Kidney tubule cell (primary cell): ENCODE data around the gene MEI1.

Experiments used
- DNase-seq: peaks from one replicate; pipeline ENCODE4 v3.0.0-alpha.2; 2018; ENCODE audit warnings: low spot score

Gene MEI1

DNA sequence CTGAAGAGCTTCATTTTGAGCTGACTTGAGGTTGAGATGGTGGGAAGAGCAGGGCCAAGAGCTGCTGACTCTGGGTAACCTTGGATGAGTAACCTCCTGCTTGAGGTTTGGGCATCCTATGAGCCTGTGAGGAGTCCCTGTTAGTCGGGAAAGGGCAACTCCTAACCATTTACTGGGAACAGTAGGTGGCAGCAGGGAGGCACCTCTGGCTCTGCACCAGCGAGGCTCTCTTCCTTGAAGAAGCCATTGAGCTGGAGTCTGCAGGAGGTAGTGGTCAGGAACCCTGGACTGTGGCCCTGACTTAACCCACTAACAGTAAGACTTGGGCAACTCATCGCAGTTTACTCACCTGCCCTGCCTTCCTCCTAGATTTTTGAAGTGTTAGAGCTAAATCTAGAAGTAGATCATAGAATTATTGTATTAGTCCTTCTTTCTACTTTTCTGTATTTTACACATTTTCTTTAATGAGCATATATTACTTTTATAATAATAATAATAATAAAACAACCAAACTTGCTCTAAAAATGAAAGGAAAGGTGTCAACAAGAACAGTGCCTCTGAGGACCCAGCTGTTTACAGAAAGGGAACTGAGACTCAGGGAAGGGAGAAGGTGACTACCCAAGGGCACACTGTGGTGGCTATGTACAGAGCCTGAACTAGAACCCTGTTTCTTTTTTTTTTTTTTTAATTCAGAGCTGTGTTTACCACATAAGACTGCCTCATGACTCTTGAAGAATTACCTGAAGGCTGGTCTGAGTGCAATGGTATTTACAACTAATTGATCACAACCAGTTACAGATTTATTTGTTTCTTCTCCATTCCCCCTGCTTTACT is 47.5 kb downstream of the MEI1 start:
- DNase-seq, result peak; percentile 97

DNA sequence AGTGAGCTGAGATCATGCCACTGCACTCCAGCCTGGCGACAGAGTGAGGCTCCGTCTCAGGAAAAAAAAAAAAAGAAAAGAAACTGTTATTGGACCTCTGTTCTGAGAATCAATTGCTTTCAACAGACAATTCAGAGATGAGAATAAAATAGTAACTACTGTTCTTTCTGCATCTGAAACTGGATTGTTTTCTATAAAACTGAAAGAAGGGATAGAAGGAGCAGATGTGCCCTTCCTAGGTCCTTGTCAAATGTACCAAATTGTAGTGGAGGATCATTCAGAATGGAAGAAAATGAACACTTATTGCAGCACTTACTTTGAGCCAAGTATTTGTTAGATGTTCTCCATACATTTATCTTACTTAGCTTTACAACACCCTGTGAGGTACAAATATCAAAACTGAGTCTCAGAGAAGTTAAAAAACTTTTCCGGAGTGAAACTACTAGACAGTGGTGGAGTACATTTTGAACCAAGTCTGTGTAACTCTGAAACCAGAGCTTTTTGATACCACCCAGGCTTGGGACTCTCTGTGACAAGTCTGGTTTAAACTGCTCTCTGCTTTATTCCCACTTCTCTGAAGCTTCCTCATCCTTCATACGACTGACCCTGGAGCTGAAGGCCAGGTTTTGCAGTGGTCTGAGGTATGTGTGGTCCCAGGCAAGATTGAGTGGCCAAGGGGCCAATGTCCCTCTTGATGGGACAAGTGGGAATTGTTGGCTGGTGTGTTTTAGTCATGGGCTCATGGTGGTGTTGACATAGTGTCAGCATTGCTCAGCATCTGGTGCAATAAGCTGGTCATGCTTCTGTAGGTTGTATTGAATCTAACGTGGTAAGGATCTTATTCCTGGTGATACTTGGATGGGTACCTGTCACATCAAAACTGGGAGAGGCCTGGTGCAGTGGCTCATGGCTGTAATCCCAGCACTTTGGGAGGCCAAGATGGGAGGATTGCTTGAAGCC is 53.0 kb downstream of the MEI1 start:
- peak; percentile 30 for DNase-seq

DNA sequence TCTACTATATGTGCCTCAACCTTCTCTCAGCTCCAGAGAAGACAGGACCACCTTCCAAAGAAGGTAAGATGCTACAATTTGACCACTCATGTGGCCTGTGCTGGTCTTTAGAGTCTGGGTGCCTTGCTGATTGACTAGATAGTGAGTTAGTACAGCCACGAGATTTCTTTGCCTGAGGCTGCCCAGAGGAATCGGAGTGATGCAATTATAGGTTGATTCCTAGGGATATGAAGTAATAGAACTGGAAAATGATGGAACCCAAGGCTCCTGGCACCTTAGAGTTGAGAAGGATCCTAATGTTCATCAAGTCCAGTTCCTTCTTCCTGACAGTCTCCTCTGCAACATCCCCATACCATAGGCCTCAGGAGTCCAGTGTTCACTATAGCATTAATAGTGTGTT is 54.7 kb downstream of the MEI1 start:
- no peak for DNase-seq

DNA sequence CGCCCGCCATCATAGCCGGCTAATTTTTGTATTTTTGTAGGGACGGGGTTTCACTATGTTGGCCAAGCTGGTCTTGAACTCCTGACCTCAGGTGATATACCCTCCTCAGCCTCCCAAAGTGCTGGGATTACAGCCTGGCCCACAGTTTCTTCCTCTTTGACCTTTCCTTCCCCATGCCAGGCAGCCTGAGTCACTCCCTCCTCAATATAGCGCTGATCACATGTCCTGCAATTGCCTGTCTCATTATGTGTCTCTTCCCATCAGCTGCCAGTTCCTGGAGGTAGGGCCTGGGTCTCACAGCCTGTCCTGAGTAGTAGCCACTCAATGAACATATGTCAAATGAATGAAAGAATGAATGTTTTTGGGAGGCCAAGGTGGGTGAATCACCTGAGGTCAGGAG is 58.2 kb downstream of the MEI1 start:
- peak; percentile 21 for DNase-seq

- DNase-seq, result no peak
These were observed 58.9 kb downstream of the MEI1 start for GRCh38 chr22:41758231-41758630.

DNA sequence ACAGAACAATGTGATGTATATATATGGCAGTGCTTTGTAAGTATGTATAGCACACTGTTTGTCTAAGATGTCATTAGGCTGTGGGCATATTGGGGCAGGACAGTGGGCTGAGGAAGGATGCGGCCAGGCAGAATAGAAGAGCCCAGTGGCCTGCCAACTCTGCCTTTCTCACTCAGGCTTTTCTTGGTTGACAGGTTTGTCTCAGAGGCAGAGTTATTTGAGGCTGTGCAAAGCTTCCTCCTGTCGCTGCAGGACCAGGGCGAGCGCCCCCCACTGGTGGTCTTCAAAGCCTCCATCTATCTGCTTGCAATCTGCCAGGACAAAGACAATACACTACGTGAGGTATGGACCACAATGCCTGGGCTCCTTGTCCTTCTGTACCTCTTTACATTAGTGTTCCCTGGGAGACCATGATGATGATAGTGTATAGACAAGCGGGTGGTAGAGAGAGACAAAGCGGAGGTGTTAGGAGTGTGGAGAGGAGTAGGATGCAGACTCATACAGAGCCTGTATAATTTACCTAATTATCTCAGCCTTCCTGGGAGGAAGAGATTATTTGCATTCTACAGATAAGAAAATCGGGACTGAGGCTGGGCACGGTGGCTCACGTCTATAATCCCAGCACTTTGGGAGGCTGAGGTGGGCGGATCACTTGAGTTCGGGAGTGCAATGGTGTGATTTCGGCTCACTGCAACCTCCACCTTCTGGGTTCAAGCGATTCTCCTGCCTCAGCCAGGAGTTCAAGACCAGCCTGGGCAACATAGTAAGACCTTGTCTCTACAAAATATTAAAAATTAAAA is 63.9 kb downstream of the MEI1 start:
- no peak for DNase-seq

GRCh38 chr22:41766476-41766875 is 67.2 kb downstream of the MEI1 start:
- peak; percentile 86 for DNase-seq

DNA sequence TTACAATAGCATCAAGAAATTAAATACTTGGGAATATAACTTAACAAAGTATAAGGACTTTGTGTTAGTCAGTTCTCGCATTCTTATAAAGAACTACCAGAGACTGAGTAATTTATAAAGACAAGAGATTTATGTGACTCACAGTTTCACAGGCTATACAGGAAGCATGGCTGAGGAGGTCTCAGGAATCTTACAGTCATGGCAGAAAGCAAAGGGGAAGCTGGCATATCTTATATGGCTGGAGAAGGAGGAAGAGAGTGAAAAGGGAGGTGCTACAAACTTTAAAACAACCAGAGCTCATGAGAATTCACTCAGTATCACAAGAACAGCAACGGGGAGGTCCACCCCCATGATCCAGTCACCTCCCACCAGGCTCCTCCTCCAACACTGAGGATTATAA is 69.1 kb downstream of the MEI1 start:
- peak; percentile 98 for DNase-seq

DNA sequence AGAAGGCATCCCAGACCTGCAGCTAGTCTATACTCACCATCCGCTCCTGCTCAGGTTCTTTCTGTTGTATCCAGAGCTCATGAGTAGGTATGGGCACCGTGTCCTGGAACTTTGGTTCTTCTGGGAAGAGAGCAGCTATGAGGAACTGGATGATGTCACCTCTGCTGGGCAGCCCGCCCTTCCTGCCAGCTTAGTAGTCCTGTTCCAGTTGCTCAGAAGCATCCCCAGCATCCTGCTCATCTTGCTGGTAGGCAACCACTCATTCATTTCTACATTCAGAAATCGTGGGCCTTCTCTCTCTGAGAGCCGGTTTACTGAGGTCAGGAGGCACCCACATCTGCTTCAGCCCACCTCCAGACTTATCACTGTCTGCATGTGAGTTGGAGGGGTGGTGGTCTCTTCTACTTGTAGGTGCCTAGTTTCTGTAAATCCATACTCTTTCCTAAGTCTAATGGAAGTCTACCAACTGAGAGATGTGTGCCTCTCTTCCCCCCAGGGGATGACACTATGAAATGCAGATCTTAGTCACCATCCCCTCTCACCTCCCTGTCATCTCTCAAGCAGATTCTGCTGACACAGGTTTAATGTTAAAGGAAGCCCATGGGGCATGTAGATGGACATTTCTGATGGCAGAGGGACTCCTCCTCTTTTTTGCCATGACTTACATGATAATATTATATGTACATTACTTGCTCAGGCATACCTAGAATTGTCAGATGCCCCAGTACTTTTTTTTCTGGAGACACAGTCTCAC is 71.6 kb downstream of the MEI1 start:
- DNase-seq, result peak; percentile 73

DNA sequence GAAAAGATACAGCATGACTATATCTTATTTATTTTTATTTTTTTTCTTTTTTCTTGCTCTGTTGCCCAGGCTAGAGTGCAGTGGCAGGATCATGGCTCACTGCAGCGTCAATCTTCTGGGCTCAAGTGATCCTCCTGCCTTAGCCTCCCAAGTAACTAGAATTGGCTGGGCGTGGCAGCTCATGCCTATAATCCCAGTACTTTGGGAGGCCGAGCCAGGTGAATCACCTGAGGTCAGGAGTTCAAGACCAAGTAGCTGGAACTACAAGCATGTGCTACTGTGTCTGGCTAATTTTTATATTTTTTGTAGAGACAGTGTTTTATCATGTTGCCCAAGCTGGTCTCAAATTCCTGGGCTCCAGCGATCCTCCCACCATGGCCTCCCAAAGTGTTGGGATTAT is 72.9 kb downstream of the MEI1 start:
- peak; percentile 67 for DNase-seq

GRCh38 chr22:41772645-41773044 is 73.3 kb downstream of the MEI1 start:
- peak; percentile 75 for DNase-seq

DNA sequence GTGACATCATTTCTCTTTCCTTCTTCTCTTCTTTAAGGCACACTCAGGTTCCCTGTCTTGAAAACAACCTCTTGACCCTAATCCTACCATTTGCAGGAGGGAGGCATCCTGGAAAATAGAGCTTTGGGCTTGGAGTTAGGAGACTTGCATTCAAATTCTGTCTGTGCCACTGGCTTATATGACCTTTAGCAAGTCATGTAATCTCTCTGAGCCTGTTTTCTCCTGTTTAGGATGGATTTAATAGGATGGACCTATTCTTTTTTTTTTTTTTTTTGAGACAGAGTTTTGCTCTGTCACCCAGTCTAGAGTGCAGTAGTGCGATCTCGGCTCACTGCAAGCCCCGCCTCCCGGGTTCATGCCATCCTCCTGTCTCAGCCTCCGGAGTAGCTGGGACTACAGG is 76.0 kb downstream of the MEI1 start:
- DNase-seq, result no peak

- peak; percentile 79 for DNase-seq
These were observed 76.7 kb downstream of the MEI1 start for GRCh38 chr22:41775976-41776375.

DNA sequence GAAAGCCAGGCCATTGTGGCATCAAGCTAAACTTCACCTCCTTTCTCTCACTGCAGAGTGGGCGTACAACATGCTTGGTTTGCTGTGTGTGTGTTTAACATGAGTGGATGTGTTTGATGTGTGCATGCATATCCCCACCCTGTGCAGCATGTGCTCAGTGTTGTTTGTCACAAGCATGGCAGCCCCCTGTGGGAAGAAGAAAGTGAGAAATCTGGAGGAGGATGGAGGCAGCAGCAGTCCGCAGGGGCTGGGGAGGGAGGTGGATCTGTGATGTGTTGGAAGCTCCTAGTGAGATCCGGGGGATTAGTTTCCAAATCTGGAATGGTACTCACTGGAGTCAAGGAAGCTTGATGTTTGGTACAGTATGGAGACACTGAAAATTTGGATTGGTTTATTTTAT is 77.1 kb downstream of the MEI1 start:
- no peak for DNase-seq

DNA sequence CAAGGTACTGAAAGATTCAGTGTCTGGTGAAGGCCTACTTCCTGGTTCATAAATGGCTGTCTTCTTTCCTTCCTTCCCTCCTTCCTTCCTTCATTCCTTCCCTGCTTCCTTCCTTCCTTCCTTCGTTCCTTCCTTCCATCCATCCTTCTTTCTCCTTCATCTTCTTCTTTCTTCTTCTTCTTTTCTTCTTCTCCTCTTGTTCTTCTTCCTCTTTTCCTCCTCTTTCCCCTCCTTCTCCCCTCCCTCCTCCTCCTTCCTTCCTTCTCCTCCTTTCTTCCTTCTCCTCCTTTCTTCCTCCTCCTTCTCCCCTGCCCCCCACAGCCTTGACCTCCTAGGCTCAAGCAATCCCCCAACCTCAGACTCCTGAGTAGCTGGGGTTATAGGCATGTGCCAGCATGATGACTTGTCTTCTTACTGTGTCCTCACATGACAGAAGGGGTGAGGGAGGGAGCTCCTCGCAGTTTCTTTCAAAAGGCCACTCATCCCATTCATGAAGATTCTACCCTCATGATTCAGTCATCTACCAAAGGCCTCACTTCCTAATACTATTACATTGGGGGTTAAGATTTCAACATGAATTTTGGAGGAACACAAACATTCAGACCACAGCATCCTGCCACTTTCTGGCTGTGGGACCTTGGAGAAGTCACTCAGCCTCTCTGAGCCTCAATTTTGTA is 78.6 kb downstream of the MEI1 start:
- DNase-seq, result no peak

DNA sequence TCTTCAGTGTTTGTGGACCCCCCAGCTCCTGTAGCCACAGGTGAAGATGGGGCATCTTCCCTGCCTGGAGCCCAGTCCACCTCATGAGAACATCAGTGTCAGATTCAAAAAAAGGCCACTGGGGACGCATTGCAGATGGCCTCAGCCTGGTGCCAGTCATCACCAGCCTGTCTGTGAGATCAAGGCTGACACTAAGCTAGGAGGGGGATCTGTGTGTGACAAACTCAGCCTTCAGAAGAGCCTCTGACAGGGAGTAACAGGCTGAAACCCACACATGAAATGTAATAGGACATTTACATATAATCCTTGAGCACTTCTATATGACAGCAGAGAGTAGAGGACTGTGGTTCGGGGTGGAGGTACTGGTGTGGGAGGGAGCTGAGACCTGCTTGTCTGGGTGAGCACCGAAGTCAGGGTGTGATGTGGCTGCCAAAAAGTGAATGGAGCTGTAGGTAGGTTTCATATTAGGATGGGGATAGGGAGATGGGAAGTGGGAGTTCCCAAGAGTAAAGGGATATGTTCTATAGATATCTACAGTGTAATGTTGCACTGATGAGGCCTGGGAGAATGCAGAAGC is 80.7 kb downstream of the MEI1 start:
- no peak for DNase-seq

DNA sequence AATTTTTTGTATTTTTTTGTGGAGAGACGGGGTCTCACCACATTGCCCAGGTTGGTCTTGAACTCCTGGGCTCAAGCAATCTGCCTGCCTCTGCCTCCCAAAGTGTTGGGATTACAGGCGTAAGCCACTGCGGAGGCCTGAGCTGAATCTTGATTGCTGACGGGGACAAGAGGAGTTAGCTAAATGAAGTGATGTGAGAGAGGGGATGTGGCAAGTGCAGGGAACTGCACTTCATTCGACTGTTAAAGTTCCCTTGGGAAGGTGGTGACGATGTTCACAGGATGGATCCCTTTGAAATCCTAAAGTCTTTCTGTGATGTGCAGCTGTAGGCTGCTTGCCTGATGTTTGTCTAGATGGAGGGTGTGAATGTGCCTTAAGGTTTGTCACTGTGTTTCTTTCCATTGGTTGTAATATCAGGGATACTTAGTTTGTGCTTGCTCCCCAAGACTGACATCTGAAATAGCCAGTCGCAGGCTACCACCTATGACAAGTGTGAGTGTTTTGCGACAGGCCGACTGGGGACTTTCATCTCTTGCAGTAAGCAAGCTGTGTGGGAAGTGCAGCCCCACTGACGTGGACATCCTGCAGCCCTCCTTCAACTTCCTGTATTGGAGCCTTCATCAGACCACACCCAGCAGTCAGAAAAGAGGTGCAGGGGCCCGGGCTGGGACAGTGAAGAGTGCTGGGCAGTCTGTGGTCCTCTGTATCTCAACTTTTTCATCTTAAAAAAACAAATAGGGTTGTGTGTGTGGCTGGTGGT is 81.6 kb downstream of the MEI1 start:
- DNase-seq, result no peak

DNA sequence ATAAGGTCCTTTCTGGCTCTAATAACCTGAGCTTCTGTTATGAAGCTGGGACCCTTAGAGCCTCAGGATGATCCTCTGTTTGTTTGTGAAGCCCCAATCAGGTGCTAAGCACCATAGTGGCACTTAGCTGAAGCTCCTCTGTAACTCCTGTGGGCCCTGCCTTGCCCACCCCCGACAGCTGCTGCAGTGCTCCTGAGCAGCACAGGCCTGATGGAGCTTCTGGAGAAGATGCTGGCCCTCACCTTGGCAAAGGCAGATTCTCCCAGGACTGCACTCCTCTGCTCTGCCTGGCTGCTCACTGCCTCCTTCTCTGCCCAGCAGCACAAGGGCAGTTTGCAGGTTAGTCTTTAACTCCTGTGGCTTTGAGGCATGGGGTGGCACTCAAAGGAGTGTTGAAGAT is 82.2 kb downstream of the MEI1 start:
- DNase-seq, result peak; percentile 35

DNA sequence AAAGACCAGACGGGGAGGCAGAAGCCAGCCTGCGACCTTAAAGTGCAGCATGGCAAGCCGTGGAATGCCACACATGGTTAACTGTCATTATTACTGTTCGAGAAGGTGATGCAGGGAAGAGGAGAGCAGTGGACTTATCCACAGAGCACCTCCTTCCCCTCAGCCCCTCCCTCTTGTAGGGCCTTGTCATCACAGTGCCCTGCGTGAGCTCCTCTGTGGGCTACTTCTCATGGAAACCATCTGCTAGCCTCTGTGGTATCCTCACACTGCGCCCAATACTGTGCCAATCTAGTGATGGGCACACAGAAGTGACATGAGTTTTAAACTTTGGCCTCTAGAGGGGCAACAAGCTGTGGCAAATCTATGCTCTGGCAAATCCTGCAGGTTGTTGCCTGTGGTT is 83.0 kb downstream of the MEI1 start:
- no peak for DNase-seq

DNA sequence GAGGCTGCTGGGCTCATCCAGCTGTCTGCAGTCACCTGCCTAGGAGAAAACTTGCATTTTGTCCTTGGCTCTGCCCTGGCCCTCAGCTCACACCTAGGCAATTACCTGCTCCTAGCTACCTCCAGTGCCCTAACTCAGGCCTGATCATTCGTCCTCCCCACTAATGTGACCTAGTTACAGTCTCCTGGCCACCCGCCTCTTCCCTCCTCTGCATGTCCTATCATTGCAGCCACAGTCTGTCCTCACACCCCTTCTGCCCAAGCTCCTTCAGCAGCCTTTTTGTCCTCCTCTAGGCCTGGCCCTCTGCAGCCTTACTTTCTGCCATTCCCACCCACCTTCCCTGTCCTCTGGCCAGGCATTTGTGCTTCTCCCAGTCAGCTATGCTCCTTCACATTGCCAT is 83.4 kb downstream of the MEI1 start:
- no peak for DNase-seq
